Smooth muscle cell of the brain vasculature (primary cell): ENCODE results near the gene KIAA1614.
A peak's percentile ranks its signal among the peaks of the same experiment; 100 is the strongest.

Experiments used
- DNase-seq: peaks from one replicate; pipeline ENCODE4 v3.0.0-alpha.2; 2012; ENCODE audit warnings: low read depth, low spot score

The KIAA1614 gene, protein sequence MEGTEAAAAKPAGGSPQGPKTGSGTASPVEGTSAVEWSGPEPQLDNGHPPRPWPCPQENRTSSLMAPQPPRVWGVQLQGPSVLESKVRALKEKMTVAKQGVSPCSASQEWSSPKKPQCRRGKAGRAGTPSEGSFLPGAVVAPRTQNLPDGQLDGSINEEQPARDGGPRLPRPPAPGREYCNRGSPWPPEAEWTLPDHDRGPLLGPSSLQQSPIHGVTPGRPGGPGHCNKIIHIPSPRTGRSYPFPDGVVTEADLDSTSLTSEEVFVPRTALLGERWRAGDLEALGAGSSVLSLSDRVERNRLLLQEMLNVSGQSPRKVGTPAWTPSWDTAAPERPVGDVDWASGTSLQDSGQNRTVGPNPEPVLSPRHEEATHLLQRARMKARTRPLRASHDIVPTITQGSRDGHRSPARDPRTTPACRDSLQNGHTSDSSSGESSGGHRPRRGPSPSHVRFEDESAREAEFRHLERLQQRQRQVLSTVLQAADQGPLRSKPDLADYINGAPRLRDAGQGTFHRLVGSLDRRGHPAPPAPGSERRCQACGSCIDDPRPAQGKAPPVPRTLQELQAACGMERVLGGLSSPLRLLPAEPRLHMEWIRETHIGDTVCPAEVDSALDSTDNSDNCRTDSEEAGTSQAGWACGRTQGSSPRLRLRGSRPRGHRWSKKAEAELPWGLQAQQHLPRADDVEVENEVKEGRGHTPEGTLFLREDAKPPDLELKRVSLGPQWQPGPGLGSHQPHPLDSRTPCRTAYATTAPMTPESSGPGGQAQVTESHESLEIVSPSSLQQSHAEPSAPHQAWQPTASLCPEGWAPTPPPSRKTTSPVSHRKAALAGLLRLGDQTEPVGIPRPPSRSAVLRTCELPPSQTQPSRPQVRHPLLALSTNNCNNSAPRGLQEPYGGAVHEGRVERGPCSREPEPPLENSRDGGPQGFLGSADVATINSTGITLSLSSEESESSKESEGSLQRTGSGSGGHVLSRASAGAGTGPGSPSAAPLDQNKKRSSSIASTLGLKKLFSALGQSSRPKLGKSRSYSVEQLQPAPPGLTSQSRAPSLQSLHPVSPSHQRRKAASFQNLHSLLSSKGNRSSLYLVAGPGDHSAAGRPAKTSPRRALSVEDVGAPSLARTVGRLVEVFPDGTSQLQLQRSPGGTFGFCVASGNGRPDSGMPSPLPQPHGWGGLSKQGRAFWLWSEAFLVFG

DNA sequence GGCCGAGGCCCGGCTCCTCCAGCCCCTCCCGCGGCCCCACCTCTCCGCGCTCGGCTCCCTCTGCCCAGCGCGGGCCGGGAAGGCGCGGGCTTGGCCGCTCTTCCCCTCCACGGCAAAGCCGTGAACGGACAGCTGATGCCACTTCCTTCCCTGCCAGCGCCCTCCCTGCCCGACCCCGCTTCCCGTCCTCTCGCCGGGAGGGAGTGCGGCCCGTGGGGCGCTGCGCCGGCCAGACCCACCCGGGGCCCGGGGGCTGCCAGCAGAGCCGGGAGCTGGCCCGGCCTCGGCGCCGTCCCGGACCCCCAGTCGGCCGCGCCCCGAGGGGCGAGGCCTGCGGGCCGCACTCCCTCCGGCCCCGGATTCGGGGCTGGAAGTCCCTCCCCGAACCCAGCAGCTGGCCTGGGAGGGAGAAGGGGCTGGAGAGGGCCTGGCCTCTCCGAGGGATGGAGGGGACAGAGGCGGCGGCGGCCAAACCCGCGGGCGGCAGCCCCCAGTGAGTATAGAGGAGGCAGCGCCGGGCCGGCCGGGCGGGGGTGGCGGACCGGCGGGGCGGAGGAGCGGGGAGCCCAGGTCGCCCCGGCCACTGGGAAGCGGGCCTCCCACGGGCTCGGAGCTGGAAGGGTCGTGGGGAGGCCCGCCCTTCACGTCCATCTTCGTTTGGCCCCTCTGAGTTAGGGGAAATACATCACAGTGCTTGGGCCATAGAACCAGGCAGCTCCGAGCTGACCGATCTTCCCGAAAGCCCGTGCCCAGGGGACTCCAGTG, at the start of gene KIAA1614:
KIAA1614 (plus strand) TSS at position 97 of the 765 bp plus-strand sequence; CDS start at position 444, 347 bp downstream.
- DNase-seq: no peak

DNA sequence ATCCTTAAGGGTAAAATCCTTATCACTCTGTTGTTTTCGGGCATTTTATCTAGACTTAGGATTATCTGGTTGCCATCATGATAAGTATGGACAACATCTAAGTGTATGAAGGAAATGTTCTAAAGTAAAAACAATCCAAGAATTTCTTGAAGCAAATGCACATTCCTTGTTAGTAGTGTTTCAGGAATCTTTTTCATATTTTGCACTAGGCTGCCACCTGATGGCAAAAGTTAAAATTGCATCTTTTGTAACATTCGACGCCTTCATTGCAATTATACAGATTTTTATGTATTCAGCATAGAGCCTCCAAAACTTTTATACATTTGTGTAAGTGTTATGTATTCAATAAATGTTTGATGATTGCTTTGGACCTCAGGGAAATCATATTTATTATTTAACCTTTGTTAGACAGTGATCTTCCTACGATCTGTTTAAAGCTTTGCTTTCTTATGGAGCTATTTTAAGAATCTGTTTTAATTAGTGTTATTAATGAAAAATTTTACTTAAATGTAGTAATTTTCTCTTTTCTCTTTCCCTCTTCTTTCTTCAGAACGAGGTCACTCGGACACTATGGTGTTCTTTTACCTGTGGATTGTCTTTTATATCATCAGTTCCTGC, 49.4 kb upstream of the KIAA1614 start:
- DNase-seq: peak; percentile 33

DNA sequence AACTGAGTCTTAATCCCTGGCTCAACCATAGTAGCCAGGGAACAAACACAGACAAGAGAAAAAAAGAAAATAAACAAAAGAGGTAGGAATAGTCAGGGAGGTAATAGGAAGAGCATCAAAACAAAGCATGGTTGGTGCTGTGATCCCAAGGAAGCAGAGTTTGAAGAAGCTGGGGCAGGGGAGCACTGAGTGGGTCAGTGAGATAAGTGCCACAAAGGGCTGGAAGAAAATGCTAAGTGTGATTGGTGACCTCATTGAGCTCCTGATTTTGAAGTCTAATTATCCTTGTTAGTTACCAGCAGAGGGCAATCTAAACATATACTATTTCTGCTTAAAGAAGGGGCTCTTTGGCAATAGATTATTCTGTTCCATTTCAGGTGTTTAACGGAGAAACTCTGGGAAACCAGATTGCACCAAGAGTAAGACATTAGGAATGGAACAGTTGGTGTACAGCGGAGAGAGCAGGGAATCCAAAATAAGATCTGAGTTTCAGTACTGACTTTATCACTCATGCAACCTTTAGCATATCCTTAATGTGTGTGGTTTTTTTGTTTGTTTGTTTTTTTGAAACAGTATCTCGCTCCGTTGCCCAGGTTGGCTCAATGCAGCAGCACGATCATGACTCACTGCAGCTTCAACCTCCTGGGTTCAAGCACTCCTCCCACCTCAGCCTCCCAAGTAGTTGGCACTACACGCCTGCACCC, 30.7 kb upstream of the KIAA1614 start:
- DNase-seq: no peak

DNA sequence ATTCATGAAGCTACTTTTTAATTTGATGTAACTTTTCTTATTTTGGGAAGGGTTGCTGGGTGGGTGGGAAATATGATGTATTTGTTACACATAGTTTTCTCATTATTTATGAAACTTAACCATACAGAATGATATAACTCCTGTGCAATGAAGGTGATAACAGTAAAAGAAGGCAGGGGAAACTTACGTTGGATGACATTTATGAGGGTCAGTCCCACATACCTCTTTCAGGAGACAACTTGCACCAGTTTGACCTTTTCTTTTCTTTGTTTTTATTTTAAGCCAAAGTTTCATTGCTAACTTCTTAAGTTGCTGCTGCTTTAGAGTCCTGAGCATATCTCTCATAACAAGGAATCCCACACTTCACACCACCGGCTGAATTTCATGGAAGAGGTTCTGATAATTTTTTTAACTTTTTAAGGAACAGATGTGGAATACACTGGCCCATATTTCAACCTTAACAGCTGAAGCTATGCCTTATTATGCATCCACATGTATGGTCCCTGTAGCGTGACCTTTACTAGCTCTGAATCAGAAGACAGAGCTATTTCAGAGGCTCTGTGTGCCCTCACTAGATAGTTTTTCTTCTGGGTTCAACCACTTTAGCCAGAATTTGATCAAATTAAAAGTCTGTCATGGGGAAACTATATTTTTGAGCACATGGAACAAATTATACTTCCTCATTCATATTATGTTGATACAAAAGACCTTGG, 28.0 kb upstream of the KIAA1614 start:
- DNase-seq: no peak

DNA sequence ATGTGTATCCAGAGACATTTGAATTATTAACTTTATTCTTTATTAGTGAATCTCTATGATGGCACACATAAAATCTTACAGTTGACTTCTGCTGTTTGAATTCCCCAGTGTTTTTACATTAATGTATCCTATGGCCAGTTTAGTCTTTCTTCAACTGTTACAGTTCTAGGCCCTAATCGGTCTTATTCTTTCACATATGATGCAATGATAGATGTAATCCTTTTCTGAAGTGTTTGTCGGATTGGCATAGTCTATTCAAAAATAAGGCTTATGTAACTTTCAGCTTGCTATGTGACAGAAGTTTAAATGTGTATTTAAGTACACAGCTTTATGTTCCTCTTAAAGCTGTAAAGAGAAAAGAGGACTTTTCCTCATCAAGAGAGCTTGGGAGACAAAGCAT, 26.4 kb upstream of the KIAA1614 start:
- DNase-seq: no peak

DNA sequence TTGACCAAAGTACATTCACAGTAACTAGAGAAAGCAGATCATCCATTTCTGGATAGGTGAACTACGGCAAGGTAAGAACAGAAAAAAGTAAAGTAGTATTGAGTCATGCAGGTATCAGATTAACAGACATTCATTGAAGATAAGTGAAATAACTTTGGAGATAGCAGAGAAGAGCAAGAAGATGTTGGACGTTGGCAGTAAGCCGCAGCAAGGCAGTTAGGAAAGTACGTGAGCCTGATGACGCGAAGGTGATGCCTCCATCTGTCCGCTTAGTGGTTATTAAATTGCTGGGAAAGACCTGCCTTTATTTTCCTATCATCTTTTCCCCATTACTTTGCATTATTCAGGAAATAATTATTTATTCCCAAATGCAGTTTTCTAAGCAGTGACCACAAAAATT, 24.9 kb upstream of the KIAA1614 start:
- DNase-seq: no peak

DNA sequence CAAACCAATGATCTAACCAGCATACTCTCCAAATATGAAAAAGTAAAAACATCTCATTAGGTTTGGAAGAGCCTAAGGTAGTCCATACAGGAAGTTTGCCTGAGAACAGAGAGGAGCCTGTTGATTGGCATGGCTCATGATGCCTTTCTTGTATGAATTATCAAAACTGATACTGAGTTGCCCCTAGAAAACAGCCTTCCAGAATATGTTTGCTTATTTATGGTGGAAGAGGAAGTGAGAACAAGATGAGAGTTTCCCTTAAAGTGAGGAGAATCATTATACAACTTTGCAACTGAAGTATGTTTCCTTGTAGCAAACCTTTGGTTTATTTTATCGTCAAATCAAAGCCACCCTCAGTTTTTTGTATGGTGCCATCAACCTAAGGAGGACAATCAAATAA, 23.8 kb upstream of the KIAA1614 start:
- no peak for DNase-seq

DNA sequence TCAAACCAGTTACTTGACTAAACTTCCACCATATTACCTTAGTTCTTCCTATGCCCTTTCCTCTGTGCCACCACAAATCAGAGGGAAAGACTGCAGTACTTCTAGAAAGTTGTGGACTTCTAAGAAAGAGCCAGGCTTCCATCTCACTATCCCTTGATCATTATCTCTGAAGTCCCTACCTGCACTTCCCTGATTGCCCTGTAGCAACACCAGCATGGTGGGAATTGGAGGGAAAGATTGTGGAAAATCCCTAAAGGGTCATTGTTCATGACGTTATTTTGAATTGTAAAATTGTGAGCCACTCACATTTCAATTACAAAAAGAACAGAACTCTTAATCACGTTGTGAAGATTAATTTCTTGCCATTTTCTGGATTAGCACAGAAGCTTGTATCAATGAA, 23.4 kb upstream of the KIAA1614 start:
- no peak for DNase-seq

DNA sequence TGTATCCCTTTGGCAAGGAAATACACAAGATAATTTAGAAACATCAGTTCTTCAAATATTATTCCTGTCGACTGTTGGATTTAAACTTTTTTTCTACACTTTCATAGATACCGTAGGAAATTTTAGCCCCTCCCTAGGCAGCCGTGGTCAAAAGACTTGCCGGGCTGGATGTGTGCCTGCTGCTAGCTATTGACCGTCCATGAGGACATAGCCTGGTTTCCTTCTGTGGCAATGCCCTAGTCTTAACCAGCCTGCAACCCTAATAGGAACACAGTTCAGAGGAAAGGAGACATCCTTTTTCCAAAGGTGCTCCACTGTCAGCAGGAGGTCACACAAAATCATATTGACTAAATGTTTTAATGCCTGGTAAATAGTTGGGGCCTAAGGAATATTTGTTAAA, 20.4 kb upstream of the KIAA1614 start:
- DNase-seq: no peak

DNA sequence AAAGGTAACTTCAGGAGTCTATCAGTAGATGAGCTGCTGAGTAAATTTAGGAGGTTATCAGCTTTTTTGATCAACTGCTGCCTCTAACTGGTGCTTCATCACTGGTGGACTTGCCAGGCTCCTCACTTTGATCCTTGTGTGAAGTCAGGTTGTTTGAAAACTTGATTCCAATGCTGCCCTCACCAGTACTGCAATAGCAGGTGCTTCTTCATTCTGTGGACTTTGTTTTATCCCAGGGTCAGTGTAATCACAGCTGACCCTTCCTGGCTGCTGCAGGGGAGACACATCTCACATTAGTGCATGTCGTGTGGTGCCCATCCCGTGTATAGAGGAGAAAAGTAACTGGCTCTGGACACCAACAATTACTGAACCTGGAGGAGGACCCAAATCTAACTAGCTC, 20.0 kb upstream of the KIAA1614 start:
- DNase-seq: no peak

DNA sequence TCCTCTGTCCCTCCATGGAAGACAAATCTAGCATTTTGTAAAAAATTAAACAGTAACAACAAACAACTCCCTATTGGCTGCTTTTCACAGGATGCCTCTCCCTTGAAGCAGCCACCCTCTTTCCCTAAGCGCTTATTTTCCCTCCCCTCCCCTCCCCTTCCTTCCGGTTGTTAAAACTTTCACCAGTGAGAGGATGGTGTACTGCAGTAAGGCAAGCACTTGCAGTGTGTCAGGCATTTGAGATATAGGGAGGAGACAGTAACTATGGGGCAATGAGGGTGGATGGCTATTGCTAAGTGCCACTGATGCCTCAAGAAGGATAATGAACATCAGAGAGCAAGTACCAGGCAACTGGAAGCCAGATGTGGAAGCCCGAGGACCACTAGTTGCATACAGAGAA, 19.1 kb upstream of the KIAA1614 start:
- DNase-seq: no peak

DNA sequence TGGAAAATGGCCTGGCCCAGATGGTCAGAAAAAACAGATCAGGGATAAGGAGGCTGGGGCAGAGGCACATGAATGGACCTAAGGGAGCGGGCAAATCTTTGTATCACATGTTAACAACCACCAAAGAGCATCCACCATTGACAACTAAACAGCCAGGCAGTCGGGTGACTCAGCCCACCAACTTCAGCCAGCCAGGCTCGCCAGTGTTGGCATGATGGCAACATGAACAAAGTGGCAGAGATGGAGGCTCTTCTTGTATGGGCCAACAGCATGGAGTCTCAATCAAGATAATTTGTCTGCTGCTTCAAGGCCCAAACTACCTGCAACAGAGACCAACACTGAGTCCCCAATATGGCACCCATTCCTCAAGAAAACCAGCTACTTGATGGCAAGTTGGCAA, 16.5 kb upstream of the KIAA1614 start:
- no peak for DNase-seq

DNA sequence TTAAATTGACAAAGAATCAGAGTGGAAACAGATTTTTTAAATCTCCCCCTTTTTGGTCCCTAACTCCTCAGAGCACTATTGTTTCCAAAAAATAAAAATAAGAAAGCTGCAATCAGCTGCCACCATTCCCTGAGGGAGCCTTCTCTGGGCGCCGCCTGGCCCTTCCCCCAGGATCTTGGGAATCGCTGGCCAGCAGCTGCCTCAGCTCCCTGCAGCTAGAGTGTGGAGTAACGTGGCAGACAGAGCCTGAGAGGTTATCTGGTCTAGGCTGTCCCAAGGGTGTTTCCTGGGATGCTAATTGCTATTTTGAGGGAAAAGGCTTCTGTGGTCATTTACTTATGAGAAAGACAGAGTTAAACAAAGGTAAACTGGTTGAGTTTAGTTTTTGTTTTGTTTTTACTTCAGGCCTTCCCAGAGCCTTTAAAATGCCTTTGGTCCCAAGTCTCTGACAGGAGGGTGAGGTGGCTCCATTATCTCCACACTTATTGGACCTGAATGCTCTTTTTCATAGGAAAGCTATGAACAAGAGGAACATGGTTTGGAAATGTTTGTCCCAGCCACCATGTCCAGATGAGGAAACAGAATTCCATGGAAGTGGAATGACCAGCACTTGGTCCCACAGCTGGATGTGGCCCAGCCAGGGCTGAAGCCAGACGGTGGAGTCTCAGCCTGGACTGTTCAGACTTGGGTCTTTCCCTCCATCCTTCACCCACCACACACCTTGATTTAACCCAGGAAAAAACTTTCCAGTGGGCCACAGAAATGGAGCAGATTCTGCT, 14.1 kb upstream of the KIAA1614 start:
- DNase-seq: no peak

DNA sequence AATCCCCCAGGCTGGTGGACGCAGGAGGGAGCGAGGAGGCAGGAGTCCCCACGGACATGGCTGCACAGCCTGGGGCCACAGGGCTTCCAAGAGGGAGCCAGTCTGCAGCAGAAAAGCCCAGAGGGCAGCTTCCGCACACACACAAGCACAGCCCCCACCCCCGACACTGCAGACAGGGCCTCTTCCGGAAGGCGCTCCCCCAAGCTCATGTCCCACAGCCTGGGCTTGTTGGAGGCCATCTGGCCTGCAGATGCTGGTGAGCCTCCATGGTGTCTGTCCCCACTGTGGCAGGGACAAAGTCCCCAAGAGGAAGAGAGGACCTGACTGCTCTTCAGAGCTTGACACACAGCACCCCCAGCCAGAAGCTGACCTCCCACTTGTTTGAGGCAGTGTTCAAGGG, 13.4 kb upstream of the KIAA1614 start:
- no peak for DNase-seq

DNA sequence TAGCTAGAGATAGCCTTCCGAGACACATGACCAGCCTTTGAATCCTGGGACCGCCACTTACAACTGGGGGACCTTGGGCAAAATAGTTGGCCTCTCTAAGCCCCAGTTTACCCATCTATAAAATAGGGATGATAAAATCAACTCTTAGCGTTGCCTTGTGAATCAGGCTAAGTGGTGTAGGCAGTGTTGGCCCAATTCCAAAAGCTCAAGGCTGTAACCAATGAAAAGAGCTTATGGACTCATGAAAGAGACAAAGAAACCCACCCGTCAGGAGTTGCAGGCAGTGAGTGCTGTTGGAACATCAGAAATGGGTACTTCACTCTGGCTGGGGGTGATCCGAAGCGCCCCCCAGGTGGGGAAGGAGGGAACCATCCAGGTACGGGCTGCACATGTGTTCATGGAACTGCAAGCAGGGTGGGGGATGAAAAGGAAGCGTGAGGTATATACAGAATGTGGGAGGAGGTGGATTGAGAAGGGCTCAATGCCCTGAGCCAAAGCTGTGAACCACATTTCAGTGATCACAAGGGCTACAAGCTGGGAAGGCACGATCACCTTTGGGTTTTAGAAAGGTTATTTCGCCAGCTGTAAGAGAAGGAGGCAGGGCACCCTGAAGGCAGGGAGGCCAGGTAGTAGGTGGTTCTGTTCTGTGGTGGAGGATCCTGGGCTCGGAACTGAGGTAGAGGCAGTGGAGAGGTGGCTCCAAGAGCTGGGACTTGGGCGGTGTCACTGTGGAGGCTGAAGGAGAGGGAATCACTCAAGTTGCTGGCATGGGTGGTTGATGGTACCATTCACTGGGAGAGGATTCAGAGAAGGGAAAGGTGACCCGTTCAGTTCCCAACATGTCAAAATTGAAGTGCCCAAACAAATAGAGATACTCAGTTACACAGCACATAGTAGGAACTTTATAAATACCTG, 11.4 kb upstream of the KIAA1614 start:
- DNase-seq: no peak

DNA sequence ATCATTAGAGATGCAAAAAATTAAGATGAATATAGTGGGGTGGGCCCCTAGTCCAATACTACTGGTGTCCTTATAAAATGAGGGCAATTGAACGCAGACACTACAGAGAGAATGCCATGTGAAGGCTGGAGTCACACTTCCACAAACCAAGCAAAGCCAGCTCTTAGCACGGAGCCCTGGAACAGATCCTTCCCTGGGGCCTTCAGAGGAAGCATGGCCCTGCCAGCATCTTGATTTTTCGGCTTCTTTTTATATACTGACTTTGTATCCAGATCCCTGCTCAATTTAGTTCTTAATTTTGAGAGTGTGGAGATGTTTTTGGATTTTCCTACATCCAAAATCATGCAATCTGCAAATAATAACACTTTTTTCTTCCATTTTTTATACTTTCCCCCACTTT, 10.2 kb upstream of the KIAA1614 start:
- DNase-seq: no peak

DNA sequence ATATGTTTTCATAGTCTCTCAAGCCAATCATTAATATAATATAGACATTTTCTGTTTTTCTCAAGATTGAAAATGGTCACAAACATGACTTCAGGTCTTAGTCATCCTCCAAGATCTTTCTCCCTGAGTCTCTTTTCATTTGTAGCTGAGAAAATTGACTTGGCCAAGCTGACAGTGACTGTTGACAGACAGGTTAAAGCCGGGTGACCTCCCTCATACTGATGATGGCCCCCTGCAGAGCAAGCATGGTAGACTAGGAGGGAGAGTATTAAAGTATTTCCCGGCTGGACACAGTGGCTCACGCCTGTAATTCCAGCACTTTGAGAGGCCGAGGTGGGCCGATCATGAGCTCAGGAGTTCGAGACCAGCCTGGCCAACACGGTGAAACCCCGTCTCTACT, 6.8 kb upstream of the KIAA1614 start:
- DNase-seq: no peak

DNA sequence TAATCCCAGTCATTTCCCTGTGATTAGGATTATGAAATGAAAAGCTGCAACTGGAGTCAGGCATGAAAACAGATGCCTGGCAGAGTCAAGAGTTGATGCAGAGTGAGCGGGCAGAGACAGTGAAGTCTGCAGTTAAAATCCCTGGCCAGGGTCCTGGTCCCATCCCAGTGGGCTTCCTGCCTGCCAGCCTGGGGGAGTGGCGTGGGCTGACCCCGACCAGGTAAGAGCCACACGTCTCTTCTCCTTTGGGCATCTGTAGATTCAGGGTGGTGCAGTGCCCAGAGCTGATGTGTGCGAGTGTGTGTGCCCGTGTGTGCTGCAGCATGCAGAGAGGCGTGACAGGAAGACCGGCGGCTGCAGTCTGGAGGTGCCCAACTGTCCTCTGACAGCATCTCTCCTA, 6.2 kb upstream of the KIAA1614 start:
- DNase-seq: no peak
